ENCODE data around the gene NUP62CL.

The NUP62CL gene

GRCh38 chrX:107146670-107147069 is 59.6 kb downstream of the NUP62CL start:
- DNase-seq: no peak

- DNase-seq: no peak
Observed at GRCh38 chrX:107135965-107136307, 70.3 kb downstream of the NUP62CL start.

GRCh38 chrX:107135049-107135964 is 70.9 kb downstream of the NUP62CL start:
- DNase-seq: no peak

GRCh38 chrX:107123750-107124149 is 82.5 kb downstream of the NUP62CL start:
- DNase-seq: no peak

- no peak for DNase-seq
Observed at GRCh38 chrX:107119283-107119682, 87.0 kb downstream of the NUP62CL start.

GRCh38 chrX:107118322-107119147 is 87.7 kb downstream of the NUP62CL start, which contains the start of gene RBM41:
TSS of gene RBM41 (minus strand) at chrX:107118822. CDS start at chrX:107118773, 49 bp downstream.
- no peak for DNase-seq

- DNase-seq: no peak
Observed at GRCh38 chrX:107117993-107118321, 88.3 kb downstream of the NUP62CL start.

- no peak for DNase-seq
Observed at GRCh38 chrX:107107459-107107858, 98.8 kb downstream of the NUP62CL start.

GRCh38 chrX:107102980-107103379 is 103.3 kb downstream of the NUP62CL start:
- no peak for DNase-seq

- DNase-seq: no peak
Observed at GRCh38 chrX:107076158-107076557, 130.1 kb downstream of the NUP62CL start.
